Stomach smooth muscle (tissue), 2 donors: ENCODE data around the gene SNRK.

ENCODE experiments used
- H3K27ac ChIP-seq: one replicate; pipeline ENCODE4 v1.7.0; 2013; ENCODE audit warnings: mild to moderate bottlenecking, low read length, inconsistent platforms
- H3K27me3 ChIP-seq, 2 donors: one replicate each; pipeline ENCODE4 v1.7.0; 2013; ENCODE audit warnings: low read length in 2 of 2; ENCODE audit not compliant: insufficient read depth in 2 of 2, control insufficient read depth in 1 of 2
- H3K36me3 ChIP-seq, 2 donors: one replicate each; pipeline ENCODE4 v1.7.0; 2013; ENCODE audit warnings: low read length in 2 of 2; ENCODE audit not compliant: control insufficient read depth in 2 of 2, insufficient read depth in 2 of 2
- H3K4me1 ChIP-seq: one replicate; pipeline ENCODE4 v1.7.0; 2013; ENCODE audit warnings: low read length; ENCODE audit not compliant: control insufficient read depth, insufficient read depth
- H3K4me3 ChIP-seq, 2 donors: one replicate each; pipeline ENCODE4 v1.7.0; 2013; ENCODE audit warnings: low read length in 2 of 2
- H3K9ac ChIP-seq, 2 donors: one replicate each; pipeline ENCODE4 v1.7.0; 2013; ENCODE audit warnings: low read length in 2 of 2, mild to moderate bottlenecking in 1 of 2
- H3K9me3 ChIP-seq, 2 donors: one replicate each; pipeline ENCODE4 v1.7.0; 2013; ENCODE audit warnings: low read length in 2 of 2; ENCODE audit not compliant: control insufficient read depth in 2 of 2
- donor health status: healthy.
- donor health status: Pancreatic carcinoma.

Gene SNRK

GRCh38 chr3:43361077-43361476 is 74.7 kb downstream of the SNRK start:
- no peaks in the 10 kb centered on the region for H3K36me3 ChIP-seq
- no peak overlapping the region for H3K9ac ChIP-seq
- no peak overlapping the region for H3K4me3 ChIP-seq
- H3K9me3 ChIP-seq, result peaks cover 0 to under 1% of the 10 kb centered on the region in 2 donors
- peaks cover 11% of the 10 kb centered on the region for H3K4me1 ChIP-seq
- no peak overlapping the region for H3K27ac ChIP-seq
- H3K27me3 ChIP-seq, result no peaks in the 10 kb centered on the region

- Histone ChIP-seq H3K4me1 (peaks cover 20% of the 10 kb centered on the region), H3K36me3 (no peaks in the 10 kb centered on the region), H3K27me3 (no peaks in the 10 kb centered on the region), H3K27ac (no peak overlapping the region), H3K9me3 (no peaks in the 10 kb centered on the region), H3K4me3 (no peak overlapping the region), H3K9ac (no peak overlapping the region)
Observed at GRCh38 chr3:43362183-43362582, 75.8 kb downstream of the SNRK start.

DNA sequence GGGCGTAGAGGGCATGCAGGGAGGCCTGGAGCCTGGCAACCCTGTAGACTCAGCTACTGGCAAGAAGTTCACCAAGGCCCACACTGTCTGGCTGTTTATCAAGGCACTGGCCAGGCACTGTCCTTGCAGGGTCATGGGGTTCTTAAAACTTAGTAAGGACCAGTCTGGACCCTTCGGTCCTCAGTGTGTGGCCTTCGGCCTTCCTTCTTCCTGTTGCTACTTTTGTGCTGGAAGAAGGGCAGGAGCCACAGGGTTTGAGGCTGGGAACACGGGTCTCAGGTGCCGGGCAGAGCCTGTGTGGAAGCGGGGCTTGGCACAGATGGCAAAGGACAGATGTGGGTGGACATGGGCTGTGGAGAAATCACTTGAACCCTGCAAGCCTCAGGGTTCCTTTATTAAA is 76.6 kb downstream of the SNRK start:
- Histone ChIP-seq H3K4me3 (no peak overlapping the region), H3K27ac (no peak overlapping the region), H3K9me3 (no peaks in the 10 kb centered on the region), H3K27me3 (no peaks in the 10 kb centered on the region), H3K36me3 (no peaks in the 10 kb centered on the region), H3K9ac (no peak overlapping the region), H3K4me1 (peaks cover 20% of the 10 kb centered on the region)

GRCh38 chr3:43363621-43364266 is 77.4 kb downstream of the SNRK start:
- no peak overlapping the region for H3K27ac ChIP-seq
- H3K9ac ChIP-seq, result no peak overlapping the region
- peaks cover 20% of the 10 kb centered on the region for H3K4me1 ChIP-seq
- H3K36me3 ChIP-seq, result no peaks in the 10 kb centered on the region
- H3K27me3 ChIP-seq, result no peaks in the 10 kb centered on the region
- H3K9me3 ChIP-seq, result no peaks in the 10 kb centered on the region
- H3K4me3 ChIP-seq, result no peak overlapping the region

GRCh38 chr3:43364494-43364893 is 78.2 kb downstream of the SNRK start:
- Histone ChIP-seq H3K9ac (no peak overlapping the region), H3K4me3 (no peak overlapping the region), H3K9me3 (no peaks in the 10 kb centered on the region), H3K4me1 (peaks cover 20% of the 10 kb centered on the region), H3K36me3 (no peaks in the 10 kb centered on the region), H3K27ac (no peak overlapping the region), H3K27me3 (no peaks in the 10 kb centered on the region)

DNA sequence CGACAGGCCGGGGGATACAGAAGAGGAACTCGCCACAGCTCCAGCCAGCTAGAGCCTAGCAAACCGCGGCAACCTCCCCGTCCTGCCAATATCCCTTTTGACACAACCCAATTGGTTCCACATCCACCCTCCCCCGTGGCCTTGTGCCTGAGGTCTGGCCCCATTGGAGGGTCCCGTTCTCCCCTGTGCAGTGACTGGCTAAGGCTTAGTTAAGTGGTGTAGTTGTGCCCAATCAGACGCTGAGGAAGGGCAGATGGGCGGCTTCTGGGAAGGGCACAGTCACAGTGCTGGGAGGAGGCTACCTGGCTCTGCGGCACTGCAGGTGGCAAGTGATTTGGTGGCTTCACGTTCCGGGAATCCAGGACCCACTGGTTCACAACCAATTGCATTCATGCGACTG is 78.6 kb downstream of the SNRK start:
- no peaks in the 10 kb centered on the region for H3K27me3 ChIP-seq
- peaks cover 20% of the 10 kb centered on the region for H3K4me1 ChIP-seq
- no peaks in the 10 kb centered on the region for H3K36me3 ChIP-seq
- no peak overlapping the region for H3K9ac ChIP-seq
- H3K9me3 ChIP-seq, result no peaks in the 10 kb centered on the region
- H3K27ac ChIP-seq, result no peak overlapping the region
- H3K4me3 ChIP-seq, result no peak overlapping the region

GRCh38 chr3:43365601-43366305 is 79.4 kb downstream of the SNRK start:
- Histone ChIP-seq H3K4me3 (no peak overlapping the region), H3K27me3 (no peaks in the 10 kb centered on the region), H3K36me3 (no peaks in the 10 kb centered on the region), H3K27ac (no peak overlapping the region), H3K9me3 (no peaks in the 10 kb centered on the region), H3K4me1 (peaks cover 20% of the 10 kb centered on the region), H3K9ac (no peak overlapping the region)

DNA sequence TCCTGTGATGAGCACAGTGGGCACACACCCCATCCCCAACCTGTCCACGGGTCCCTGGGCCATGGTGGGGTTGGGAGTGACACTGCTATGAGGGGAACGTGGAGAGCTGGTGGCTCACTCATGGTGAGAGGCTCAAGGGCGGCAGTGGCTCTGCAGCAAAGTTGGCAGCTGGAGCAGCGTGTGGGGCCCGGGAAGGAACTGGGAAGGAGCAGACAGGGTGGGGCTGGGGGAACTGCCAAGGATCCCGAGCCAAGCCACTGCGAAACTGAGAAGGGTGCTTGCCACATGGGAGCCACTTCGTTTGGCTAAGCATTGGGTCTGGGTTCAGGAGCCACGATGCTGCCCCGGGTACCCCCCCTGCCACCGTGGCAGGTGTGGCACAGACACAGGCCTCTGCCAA is 80.1 kb downstream of the SNRK start:
- H3K9me3 ChIP-seq, result no peaks in the 10 kb centered on the region
- no peaks in the 10 kb centered on the region for H3K27me3 ChIP-seq
- no peaks in the 10 kb centered on the region for H3K36me3 ChIP-seq
- H3K27ac ChIP-seq, result no peak overlapping the region
- no peak overlapping the region for H3K4me3 ChIP-seq
- peaks cover 16% of the 10 kb centered on the region for H3K4me1 ChIP-seq
- H3K9ac ChIP-seq, result no peak overlapping the region

DNA sequence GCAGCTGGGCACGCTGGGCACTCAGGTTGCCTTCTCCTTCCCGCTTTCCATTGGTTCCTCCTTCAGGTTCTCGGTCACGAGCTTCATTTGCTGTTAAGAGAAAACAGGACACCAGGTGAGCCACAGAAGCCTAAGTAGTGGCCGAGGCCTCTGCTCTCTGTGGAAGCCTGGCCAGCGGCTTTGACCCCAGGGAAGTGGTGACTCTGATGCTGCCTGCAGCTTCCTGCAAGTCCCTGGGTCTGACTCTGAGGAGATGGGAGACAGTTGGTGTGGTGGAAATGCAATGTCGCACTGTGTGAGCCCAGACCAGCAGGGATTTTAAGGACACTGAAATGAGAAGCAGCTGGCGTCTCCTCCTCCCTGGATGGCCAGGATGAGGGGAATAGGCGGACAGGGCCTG is 80.5 kb downstream of the SNRK start:
- peaks cover 16% of the 10 kb centered on the region for H3K4me1 ChIP-seq
- no peak overlapping the region for H3K9ac ChIP-seq
- no peak overlapping the region for H3K4me3 ChIP-seq
- no peak overlapping the region for H3K27ac ChIP-seq
- no peaks in the 10 kb centered on the region for H3K36me3 ChIP-seq
- H3K27me3 ChIP-seq, result no peaks in the 10 kb centered on the region
- H3K9me3 ChIP-seq, result no peaks in the 10 kb centered on the region

DNA sequence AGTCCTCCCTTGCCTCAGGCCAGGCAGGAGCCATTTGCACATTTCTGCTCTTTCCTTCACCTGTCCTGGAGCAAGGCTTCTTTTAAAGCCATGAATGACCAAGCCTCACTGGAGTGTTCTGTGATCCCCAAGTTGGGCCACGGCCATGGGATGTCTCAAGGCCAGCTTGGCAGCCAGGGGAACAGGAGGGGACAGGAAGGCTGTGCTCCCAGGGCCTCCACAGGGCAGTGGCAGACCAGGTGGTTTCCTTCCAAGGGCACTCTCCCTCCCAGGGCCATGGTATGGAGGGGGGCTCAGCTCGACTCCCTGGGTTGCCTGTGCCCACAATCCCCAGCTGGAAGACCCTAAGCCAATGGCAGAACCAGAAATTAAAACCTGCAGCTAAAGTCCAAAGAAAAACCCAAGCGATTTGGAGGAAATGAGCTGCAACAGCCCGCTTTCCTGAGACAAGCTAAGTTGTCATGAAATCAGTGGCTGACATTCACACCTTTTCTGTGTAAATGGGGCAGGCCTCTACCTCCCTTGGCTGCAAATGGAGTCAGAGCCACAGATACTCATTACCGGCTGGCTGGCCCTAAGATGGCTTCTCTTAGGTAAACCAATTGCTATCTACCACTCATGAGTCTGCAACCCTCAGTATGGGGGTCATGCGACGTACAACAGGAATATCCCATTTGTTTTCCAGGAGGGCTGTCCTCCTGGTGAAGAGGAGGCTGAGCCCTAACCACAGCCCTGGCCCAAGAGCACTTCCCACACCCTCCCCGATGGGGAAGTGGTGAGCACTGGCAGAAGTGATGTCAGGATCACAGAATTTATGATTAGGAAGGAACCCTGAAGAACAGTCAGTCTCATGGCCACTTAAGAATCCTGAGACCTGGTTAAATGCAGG is 83.3 kb downstream of the SNRK start:
- Histone ChIP-seq H3K27me3 (no peaks in the 10 kb centered on the region), H3K4me3 (no peak overlapping the region), H3K36me3 (no peaks in the 10 kb centered on the region), H3K9ac (no peak overlapping the region), H3K4me1 (peaks cover 11% of the 10 kb centered on the region), H3K9me3 (no peaks in the 10 kb centered on the region), H3K27ac (no peak overlapping the region)
